K562 (cell line): ENCODE data around the gene JAK3. TPM values are rescaled to one million over a fixed set of nuclear protein-coding genes. Genes with fewer than 3 reads are reported as not detected.

Experiments
- ATAC-seq: fragments of 200-7000 bp; cut with Tn5 transposase; 3 replicates; pipeline ENCODE4 v1.9.1; 2020; ENCODE audit warnings: moderate library complexity
- BruUV-seq: library from RNA; stranded (reverse); fragments of 400-500 nt; replicated peaks from 2 replicates; lab custom pipeline; 2021; lab: Mats Ljungman, UMichigan
- CTCF ChIA-PET: fragments of 300-600 bp; formaldehyde crosslinking; extraction: SDS; loops from one replicate; lab custom pipeline; 2021; ENCODE audit warnings: low intra/inter-chr PET ratio; lab: Yijun Ruan, JAX
- POLR2A ChIA-PET: fragments of 300-600, 350-650 bp; sonication (Branson Sonifier 250); formaldehyde crosslinking; extraction: SDS; loops from one replicate; lab custom pipeline; 2021; ENCODE audit warnings: antibody characterized with exemption, inconsistent platforms; lab: Yijun Ruan, JAX
- DNase-seq, 4 experiments: peaks; one replicate each; pipeline versions ENCODE4 v3.0.0 to v3.0.0-alpha.2; 2011 to 2018; ENCODE audit warnings: low spot score in 3 of 4, mixed read lengths in 3 of 4; ENCODE audit errors: extremely low read depth in 1 of 4
- FAIRE-seq: peaks from 2 replicates; lab custom pipeline; 2011; peaks lifted over from hg19 to GRCh38; lab: Jason Lieb, UNC
- H2AFZ ChIP-seq: 2 replicates; pipeline ENCODE4 v1.6.0; 2011; ENCODE audit warnings: low read depth, low read length, control low read depth, inconsistent platforms
- H3K27ac ChIP-seq: fragments of 200-600 bp; 3 replicates; pipeline ENCODE4 v1.8.0; 2011; ENCODE audit warnings: low read depth, mild to moderate bottlenecking, control low read depth, inconsistent platforms, low read length, moderate library complexity, mixed read lengths; ENCODE audit errors: extremely low read depth
- H3K27me3 ChIP-seq, 2 experiments: fragments of 300-600 bp in 1 of 2; 2 replicates in 1 of 2; 3 replicates in 1 of 2; pipeline versions ENCODE4 v1.6.0 to v1.8.0; 2011; ENCODE audit warnings: inconsistent platforms in 2 of 2, low read length in 2 of 2, mild to moderate bottlenecking in 1 of 2, mixed read lengths in 1 of 2, moderate library complexity in 1 of 2; ENCODE audit not compliant: control insufficient read depth in 2 of 2, insufficient read depth in 2 of 2
- H3K36me3 ChIP-seq: fragments of 300-600 bp; 3 replicates; pipeline ENCODE4 v1.8.0; 2011; ENCODE audit warnings: mild to moderate bottlenecking, low read length, inconsistent platforms; ENCODE audit not compliant: control insufficient read depth, insufficient read depth
- H3K4me1 ChIP-seq, 2 experiments: fragments of 200-600 bp in 1 of 2; replicated peaks in 1 of 2; 2 replicates in 1 of 2; 3 replicates in 1 of 2; pipeline versions ENCODE4 v1.5.1 to v1.8.0; 2011; ENCODE audit warnings: inconsistent platforms in 2 of 2, low read length in 2 of 2, mild to moderate bottlenecking in 1 of 2, mixed read lengths in 1 of 2, moderate library complexity in 1 of 2; ENCODE audit not compliant: control insufficient read depth in 2 of 2, insufficient read depth in 2 of 2
- H3K4me2 ChIP-seq: 2 replicates; pipeline ENCODE4 v1.6.1; 2011; ENCODE audit warnings: low read length, control low read depth, inconsistent platforms, mixed read lengths; ENCODE audit not compliant: insufficient read depth
- H3K4me3 ChIP-seq: fragments of 200-600 bp; sonication (generic), shearing (Covaris generic); 2 replicates; pipeline ENCODE4 v1.5.1; 2016; ENCODE audit warnings: control low read depth, inconsistent platforms
- H3K79me2 ChIP-seq: fragments of 200-600 bp; 3 replicates; pipeline ENCODE4 v1.8.0; 2011; ENCODE audit warnings: low read length, inconsistent platforms; ENCODE audit not compliant: control insufficient read depth, insufficient read depth
- H3K9ac ChIP-seq, 2 experiments: 2 replicates each; pipeline versions ENCODE4 v1.6.0 to v1.6.1; 2011; ENCODE audit warnings: low read depth in 2 of 2, low read length in 2 of 2, control low read depth in 1 of 2, inconsistent platforms in 1 of 2, mild to moderate bottlenecking in 1 of 2, mixed read lengths in 1 of 2; ENCODE audit not compliant: insufficient read depth in 1 of 2
- H3K9me1 ChIP-seq: one replicate; pipeline ENCODE4 v1.6.0; 2011; ENCODE audit warnings: inconsistent platforms, mild to moderate bottlenecking, low read length, moderate library complexity; ENCODE audit not compliant: control insufficient read depth, insufficient read depth
- H3K9me3 ChIP-seq: replicated peaks from 2 replicates; pipeline ENCODE4 v1.5.1; 2011; ENCODE audit warnings: low read depth, low read length, inconsistent platforms; ENCODE audit not compliant: control insufficient read depth, insufficient read depth
- H4K20me1 ChIP-seq: replicated peaks from 2 replicates; pipeline ENCODE4 v1.6.1; 2011; ENCODE audit warnings: low read length, inconsistent platforms, mixed read lengths; ENCODE audit not compliant: control insufficient read depth, insufficient read depth
- CREB3 ChIP-seq: fragments of 450-650 bp; conservative IDR thresholded peaks from 2 replicates; pipeline ENCODE4 v1.6.1; 2016; ENCODE audit warnings: missing genetic modification characterization, low read depth, mild to moderate bottlenecking, missing compliant biosample characterization, moderate library complexity
- EHMT2 ChIP-seq: fragments of 450-650 bp; IDR thresholded peaks from 2 replicates; pipeline ENCODE4 v1.6.1; 2018; ENCODE audit warnings: antibody characterized with exemption
- ELK1 ChIP-seq: sonication (generic); formaldehyde crosslinking; IDR thresholded peaks from 2 replicates; pipeline ENCODE4 v1.8.1; 2022; ENCODE audit warnings: missing genetic modification reagents
- EP400 ChIP-seq: fragments of 450-650 bp; IDR thresholded peaks from 2 replicates; pipeline ENCODE4 v1.6.1; 2017; ENCODE audit warnings: antibody characterized with exemption, mild to moderate bottlenecking, moderate library complexity
- JUNB ChIP-seq: fragments of 450-650 bp; formaldehyde crosslinking; conservative IDR thresholded peaks from 2 replicates; pipeline ENCODE4 v1.4.0; 2020; ENCODE audit warnings: mild to moderate bottlenecking
- MITF ChIP-seq: IDR thresholded peaks from 2 replicates; pipeline ENCODE4 v1.6.1; 2014; ENCODE audit warnings: antibody characterized with exemption
- MTA3 ChIP-seq: fragments of 450-650 bp; formaldehyde crosslinking; IDR thresholded peaks from 2 replicates; pipeline ENCODE4 v1.6.1; 2017; ENCODE audit warnings: mild to moderate bottlenecking, borderline replicate concordance
- NFE2 ChIP-seq: IDR thresholded peaks from 2 replicates; pipeline ENCODE4 v1.6.1; 2014; ENCODE audit warnings: antibody characterized with exemption, low read depth
- RCOR1 ChIP-seq, 2 experiments: IDR thresholded peaks; 2 replicates each; pipeline ENCODE4 v1.6.1; 2012; ENCODE audit warnings: low read depth in 2 of 2, low read length in 2 of 2, borderline replicate concordance in 1 of 2, improper control_type of control experiment in 1 of 2
- SETDB1 ChIP-seq: IDR thresholded peaks from one replicate; pipeline ENCODE4 v1.6.1; 2012; ENCODE audit warnings: low read length, control low read depth, inconsistent platforms
- TOE1 ChIP-seq, 2 experiments: fragments of 450-650 bp in 1 of 2; sonication (generic) in 1 of 2; formaldehyde crosslinking in 1 of 2; IDR thresholded peaks; 2 replicates each; pipeline versions ENCODE4 v1.7.1 to v1.8.0; 2016 to 2022; ENCODE audit warnings: borderline replicate concordance in 2 of 2, mild to moderate bottlenecking in 2 of 2, antibody characterized with exemption in 1 of 2, inconsistent platforms in 1 of 2, low read depth in 1 of 2, missing genetic modification reagents in 1 of 2, moderate library complexity in 1 of 2
- ZBTB2 ChIP-seq: fragments of 450-650 bp; IDR thresholded peaks from 2 replicates; pipeline ENCODE4 v1.6.1; 2016; ENCODE audit warnings: antibody characterized with exemption
- ZNF133 ChIP-seq: fragments of 250-450 bp; sonication (Bioruptor Pico); IDR thresholded peaks from 2 replicates; pipeline ENCODE4 v1.4.0; 2020; ENCODE audit warnings: mild to moderate bottlenecking
- ZNF354B ChIP-seq: fragments of 250-450 bp; sonication (Bioruptor Pico); IDR thresholded peaks from 2 replicates; pipeline ENCODE4 v1.4.0; 2020
- ZNF41 ChIP-seq: fragments of 250-450 bp; sonication (Bioruptor Pico); conservative IDR thresholded peaks from 2 replicates; pipeline ENCODE4 v1.4.0; 2020; ENCODE audit warnings: mild to moderate bottlenecking
- WGBS: fragments of 100-300 bp; shearing (Covaris generic); methylation state at CpG from one replicate; pipeline ENCODE4 v1.1.6; 2016; ENCODE audit warnings: low coverage, mixed read lengths; ENCODE audit not compliant: insufficient coverage; ENCODE audit errors: missing lambda C conversion rate; 5-methylcytosine and 5-hydroxymethylcytosine counted together
- in situ Hi-C: fragments of 300-500 bp; cut with MboI; formaldehyde crosslinking; loops from 4 replicates; pipeline ENCODE4 v1.15.0; 2018; ENCODE audit warnings: inconsistent platforms, mixed read lengths
- intact Hi-C: fragments of 100-400 bp; cut with micrococcal nuclease; formaldehyde crosslinking; loops from 2 replicates; pipeline ENCODE4 v1.14.2; 2022
- polyA plus RNA-seq, 8 experiments: library from polyadenylated mRNA; depleted of rRNA in 4 of 8; stranded (reverse) in 5 of 8; unstranded in 3 of 8; fragments of >200 nt; fragmentation: Nextera tagmentation in 2 of 8; fragmentation: Illumina TruSeq in 1 of 8; extraction: Ambion mirVana in 2 of 8; extraction: Trizol in 1 of 8; gene quantifications; 2 replicates each; pipeline versions ENCODE4 v1.2.1 to v1.2.3, GENCODE V29; 2011 to 2014; ENCODE audit warnings: inconsistent platforms in 1 of 8, missing spikeins in 1 of 8
- total RNA-seq, 7 experiments: library from RNA; depleted of rRNA in 6 of 7; stranded (reverse); fragments of >200 nt in 6 of 7; fragmentation: Illumina TruSeq in 2 of 7; extraction: Trizol in 2 of 7; gene quantifications; 2 replicates each; pipeline versions ENCODE4 v1.2.1 to v1.2.3, GENCODE V29; 2011 to 2021; ENCODE audit warnings: low replicate concordance in 1 of 7

Gene JAK3
- total and polyA plus RNA-seq, 9 of the 15 experiments (the other 6 are each of a cell fraction or from before 2014, with no cell fraction given) = 0.01 to 0.18 (median 0.07) TPM; not detected in 1

GRCh38 chr19:17811681-17812080 lies 36.1 kb downstream of the JAK3 start:
- in situ Hi-C loops = no loop called here
- Histone ChIP-seq H3K9me3 (no peaks in the 10 kb centered on the region), H3K4me1 (peaks cover 0 to 8% of the 10 kb centered on the region in 2 experiments; a peak in 2 of 5 replicates), H3K9ac (no peak overlapping the region; a peak in 1 of 4 replicates), H3K27me3 (peaks cover 39 to 74% of the 10 kb centered on the region in 2 experiments), H3K27ac (no peak overlapping the region), H3K9me1 (no peaks in the 10 kb centered on the region), H3K4me2 (no peak overlapping the region), H3K4me3 (no peak overlapping the region), H3K36me3 (no peaks in the 10 kb centered on the region), H3K79me2 (no peaks in the 10 kb centered on the region)
- CTCF ChIA-PET = no interaction called here
- no peak for FAIRE-seq
- POLR2A ChIA-PET = no interaction called here
- DNase-seq = no peak
- BruUV-seq = no TSS peak
- no peak for ATAC-seq
- intact Hi-C loops = no loop called here
- TF ChIP-seq NFE2 (no peak), JUNB (CRISPR knock-in tag) (no peak), ZBTB2 (no peak), RCOR1 (IDR thresholded peaks at IDR 0.05; ENCODE audit: borderline replicate concordance in 1 of 2, low read depth in 2 of 2, low read length in 2 of 2) (no peak), MITF (no peak), ZNF133 (no peak), ELK1 (no peak), CREB3 (tag) (no peak), MTA3 (no peak), ZNF354B (CRISPR knock-in tag) (no peak), TOE1 (IDR thresholded peaks at IDR 0.05; ENCODE audit: borderline replicate concordance) (no peak), TOE1 (CRISPR knock-in tag; IDR thresholded peaks at IDR 0.05; ENCODE audit: borderline replicate concordance, low read depth) (no peak), SETDB1 (no peak), ZNF41 (CRISPR knock-in tag) (no peak), EHMT2 (no peak), EP400 (no peak)
- TF ChIP-seq, all 486 proteins: peak for 0
- 2% methylated on average over 20 of the region's 20 CpGs for WGBS
- Histone ChIP-seq H4K20me1 (0 out of 2 replicates have a peak, but pooled peaks cover 7% of the 10 kb centered on the region), H2AFZ (no peak overlapping the region)
